Mesendoderm (in vitro differentiated cells): ENCODE measurements around the gene CACNB1.

Source experiments
- DNase-seq: peaks from one replicate; pipeline ENCODE4 v3.0.0; 2013
- H2AK5ac ChIP-seq: 2 replicates; pipeline ENCODE4 v1.6.1; 2013; ENCODE audit warnings: low read length, inconsistent platforms
- H2BK120ac ChIP-seq: 2 replicates; pipeline ENCODE4 v1.6.1; 2013; ENCODE audit warnings: low read depth, mild to moderate bottlenecking, low read length, moderate library complexity, mixed read lengths
- H2BK15ac ChIP-seq: replicated peaks from 2 replicates; pipeline ENCODE4 v1.6.1; 2013; ENCODE audit warnings: low read depth, mild to moderate bottlenecking, moderate library complexity
- H2BK5ac ChIP-seq: 2 replicates; pipeline ENCODE4 v1.6.1; 2013; ENCODE audit warnings: low read length, inconsistent platforms
- H3K18ac ChIP-seq: 2 replicates; pipeline ENCODE4 v1.6.1; 2013; ENCODE audit warnings: mild to moderate bottlenecking, low read length, mixed read lengths
- H3K23ac ChIP-seq: one replicate; pipeline ENCODE4 v1.6.1; 2013; ENCODE audit warnings: low read length
- H3K27ac ChIP-seq: 2 replicates; pipeline ENCODE4 v1.5.1; 2013; ENCODE audit warnings: low read depth, mild to moderate bottlenecking, inconsistent platforms, low read length, moderate library complexity
- H3K27me3 ChIP-seq: 2 replicates; pipeline ENCODE4 v1.6.1; 2013; ENCODE audit warnings: low read length, control low read depth, mild to moderate bottlenecking, inconsistent platforms; ENCODE audit not compliant: insufficient read depth, poor library complexity
- H3K36me3 ChIP-seq: 2 replicates; pipeline ENCODE4 v1.6.1; 2013; ENCODE audit warnings: low read length, inconsistent platforms; ENCODE audit not compliant: control insufficient read depth, insufficient read depth
- H3K4ac ChIP-seq: one replicate; pipeline ENCODE4 v1.6.1; 2013; ENCODE audit warnings: low read depth, mild to moderate bottlenecking, low read length, moderate library complexity
- H3K4me1 ChIP-seq: 2 replicates; pipeline ENCODE4 v1.6.1; 2013; ENCODE audit warnings: low read depth, low read length, inconsistent platforms; ENCODE audit not compliant: control insufficient read depth
- H3K4me2 ChIP-seq: 2 replicates; pipeline ENCODE4 v1.6.1; 2013; ENCODE audit warnings: low read length
- H3K4me3 ChIP-seq: 2 replicates; pipeline ENCODE4 v1.5.1; 2013; ENCODE audit warnings: mild to moderate bottlenecking, low read length
- H3K56ac ChIP-seq: one replicate; pipeline ENCODE4 v1.6.1; 2013; ENCODE audit warnings: low read length
- H3K79me1 ChIP-seq: 2 replicates; pipeline ENCODE4 v1.6.1; 2013; ENCODE audit warnings: low read length, inconsistent platforms
- H3K79me2 ChIP-seq: 2 replicates; pipeline ENCODE4 v1.6.1; 2013; ENCODE audit warnings: mild to moderate bottlenecking, low read length; ENCODE audit not compliant: control insufficient read depth, insufficient read depth
- H3K9ac ChIP-seq: 2 replicates; pipeline ENCODE4 v1.6.1; 2013; ENCODE audit warnings: low read length, inconsistent platforms
- H4K5ac ChIP-seq: one replicate; pipeline ENCODE4 v1.6.1; 2013; ENCODE audit warnings: low read length
- H4K8ac ChIP-seq: one replicate; pipeline ENCODE4 v1.6.1; 2013; ENCODE audit warnings: low read depth, mild to moderate bottlenecking, control low read depth, low read length, moderate library complexity
- WGBS: extraction: QIAGEN DNeasy Blood & Tissue Kit; methylation state at CpG from one replicate; pipeline ENCODE4 v1.1.7; 2013; ENCODE audit warnings: low lambda C conversion rate, missing lambda C conversion rate; ENCODE audit not compliant: insufficient coverage; ENCODE audit errors: extremely low coverage; 5-methylcytosine and 5-hydroxymethylcytosine counted together

CACNB1 gene

GRCh38 chr17:39218906-39219305 is 21.4 kb upstream of the CACNB1 start:
- Histone ChIP-seq H2BK15ac (no peak overlapping the region), H3K79me2 (no peaks in the 10 kb centered on the region), H2AK5ac (no peak overlapping the region), H3K9ac (no peak overlapping the region), H3K4me2 (no peak overlapping the region), H4K5ac (no peak overlapping the region), H3K56ac (no peak overlapping the region), H2BK120ac (no peak overlapping the region), H3K27ac (no peak overlapping the region), H4K8ac (no peak overlapping the region), H3K36me3 (no peaks in the 10 kb centered on the region), H2BK5ac (no peak overlapping the region), H3K4me3 (no peak overlapping the region), H3K4ac (no peak overlapping the region), H3K18ac (no peak overlapping the region), H3K79me1 (no peaks in the 10 kb centered on the region), H3K4me1 (no peaks in the 10 kb centered on the region), H3K23ac (no peak overlapping the region), H3K27me3 (peaks cover 13% of the 10 kb centered on the region)
- no CpG with 5 or more reads among the region's 8 CpGs for WGBS
- DNase-seq: no peak

- Histone ChIP-seq H3K56ac (no peak overlapping the region), H2BK5ac (no peak overlapping the region), H3K4me2 (peak overlapping the region; percentile 6), H2BK120ac (no peak overlapping the region), H3K4me1 (no peaks in the 10 kb centered on the region), H2BK15ac (no peak overlapping the region), H3K18ac (no peak overlapping the region), H3K4ac (no peak overlapping the region), H3K36me3 (no peaks in the 10 kb centered on the region), H3K23ac (no peak overlapping the region), H3K27me3 (peaks cover 8% of the 10 kb centered on the region), H2AK5ac (no peak overlapping the region), H3K4me3 (no peak overlapping the region), H3K79me2 (no peaks in the 10 kb centered on the region), H3K9ac (no peak overlapping the region), H4K5ac (no peak overlapping the region), H4K8ac (no peak overlapping the region), H3K79me1 (no peaks in the 10 kb centered on the region), H3K27ac (no peak overlapping the region)
- DNase-seq: no peak
- WGBS: no CpG with 5 or more reads among the region's 24 CpGs
Observed at GRCh38 chr17:39217734-39218369, 20.4 kb upstream of the CACNB1 start.

GRCh38 chr17:39213852-39214251 is 16.4 kb upstream of the CACNB1 start:
- Histone ChIP-seq H3K56ac (no peak overlapping the region), H3K4ac (no peak overlapping the region), H3K79me2 (no peaks in the 10 kb centered on the region), H3K79me1 (no peaks in the 10 kb centered on the region), H4K8ac (no peak overlapping the region), H4K5ac (no peak overlapping the region), H3K18ac (no peak overlapping the region), H3K4me1 (peaks cover 2% of the 10 kb centered on the region), H3K27ac (no peak overlapping the region), H3K9ac (no peak overlapping the region), H2BK5ac (no peak overlapping the region), H2BK120ac (no peak overlapping the region), H3K27me3 (peaks cover 4% of the 10 kb centered on the region), H3K4me3 (no peak overlapping the region), H2AK5ac (no peak overlapping the region), H3K36me3 (no peaks in the 10 kb centered on the region), H2BK15ac (no peak overlapping the region), H3K4me2 (no peak overlapping the region), H3K23ac (no peak overlapping the region)
- no CpG with 5 or more reads among the region's 9 CpGs for WGBS
- peak; percentile 67 for DNase-seq

GRCh38 chr17:39212841-39213480 is 15.5 kb upstream of the CACNB1 start:
- Histone ChIP-seq H3K4me3 (no peak overlapping the region), H3K56ac (no peak overlapping the region), H3K4ac (no peak overlapping the region), H3K4me2 (no peak overlapping the region), H3K23ac (no peak overlapping the region), H3K79me1 (no peaks in the 10 kb centered on the region), H2BK15ac (no peak overlapping the region), H3K36me3 (no peaks in the 10 kb centered on the region), H3K9ac (no peak overlapping the region), H3K27ac (no peak overlapping the region), H3K27me3 (peaks cover under 1% of the 10 kb centered on the region), H2BK120ac (no peak overlapping the region), H2AK5ac (no peak overlapping the region), H4K8ac (no peak overlapping the region), H3K18ac (no peak overlapping the region), H3K79me2 (no peaks in the 10 kb centered on the region), H3K4me1 (peaks cover 2% of the 10 kb centered on the region), H4K5ac (no peak overlapping the region), H2BK5ac (no peak overlapping the region)
- no CpG with 5 or more reads among the region's 16 CpGs for WGBS
- DNase-seq: no peak

GRCh38 chr17:39212195-39212810 is 14.8 kb upstream of the CACNB1 start:
- Histone ChIP-seq H3K36me3 (no peaks in the 10 kb centered on the region), H3K18ac (no peak overlapping the region), H3K9ac (no peak overlapping the region), H3K79me2 (no peaks in the 10 kb centered on the region), H3K4me1 (peaks cover 2% of the 10 kb centered on the region), H3K23ac (no peak overlapping the region), H3K27ac (no peak overlapping the region), H4K5ac (no peak overlapping the region), H2BK5ac (no peak overlapping the region), H3K79me1 (no peaks in the 10 kb centered on the region), H3K27me3 (no peaks in the 10 kb centered on the region), H2BK120ac (no peak overlapping the region), H2AK5ac (no peak overlapping the region), H3K4me3 (no peak overlapping the region), H4K8ac (no peak overlapping the region), H3K4me2 (no peak overlapping the region), H2BK15ac (no peak overlapping the region), H3K56ac (no peak overlapping the region), H3K4ac (no peak overlapping the region)
- no CpG with 5 or more reads among the region's 11 CpGs for WGBS
- DNase-seq: no peak
